22Rv1 (cell line): ENCODE results near the gene UNC5CL.

Source experiments
- ZFX ChIP-seq: fragments of 450-650 bp; IDR thresholded peaks from 2 replicates; pipeline ENCODE4 v1.6.1; 2017; ENCODE audit warnings: antibody characterized with exemption, borderline replicate concordance
- TF ChIP-seq, protein P1 (sequence below): fragments of 450-650 bp; IDR thresholded peaks from 2 replicates; pipeline ENCODE4 v1.5.1; 2017; ENCODE audit warnings: mild to moderate bottlenecking

DNA sequence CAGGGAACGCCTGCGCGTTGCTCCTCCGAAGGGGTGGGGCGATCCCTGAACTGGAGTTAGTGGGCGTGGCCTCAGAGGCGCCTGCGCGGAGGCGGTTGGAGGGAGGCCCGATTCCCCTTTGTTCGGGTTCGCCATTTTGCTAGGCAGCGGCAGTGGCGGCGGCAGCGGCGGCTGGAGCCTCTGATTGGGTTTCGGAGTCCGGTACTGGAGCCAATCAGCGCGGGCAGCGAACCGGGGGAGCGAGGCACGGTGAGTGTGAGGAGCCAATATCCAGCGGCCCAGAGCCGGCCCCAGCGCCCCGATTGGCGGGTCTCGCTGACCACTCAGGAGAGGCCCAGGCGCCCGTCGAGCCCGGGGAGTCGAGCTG lies 33.8 kb upstream of the UNC5CL start, which contains the start of gene NFYA:
- TF ChIP-seq, protein P1, sequence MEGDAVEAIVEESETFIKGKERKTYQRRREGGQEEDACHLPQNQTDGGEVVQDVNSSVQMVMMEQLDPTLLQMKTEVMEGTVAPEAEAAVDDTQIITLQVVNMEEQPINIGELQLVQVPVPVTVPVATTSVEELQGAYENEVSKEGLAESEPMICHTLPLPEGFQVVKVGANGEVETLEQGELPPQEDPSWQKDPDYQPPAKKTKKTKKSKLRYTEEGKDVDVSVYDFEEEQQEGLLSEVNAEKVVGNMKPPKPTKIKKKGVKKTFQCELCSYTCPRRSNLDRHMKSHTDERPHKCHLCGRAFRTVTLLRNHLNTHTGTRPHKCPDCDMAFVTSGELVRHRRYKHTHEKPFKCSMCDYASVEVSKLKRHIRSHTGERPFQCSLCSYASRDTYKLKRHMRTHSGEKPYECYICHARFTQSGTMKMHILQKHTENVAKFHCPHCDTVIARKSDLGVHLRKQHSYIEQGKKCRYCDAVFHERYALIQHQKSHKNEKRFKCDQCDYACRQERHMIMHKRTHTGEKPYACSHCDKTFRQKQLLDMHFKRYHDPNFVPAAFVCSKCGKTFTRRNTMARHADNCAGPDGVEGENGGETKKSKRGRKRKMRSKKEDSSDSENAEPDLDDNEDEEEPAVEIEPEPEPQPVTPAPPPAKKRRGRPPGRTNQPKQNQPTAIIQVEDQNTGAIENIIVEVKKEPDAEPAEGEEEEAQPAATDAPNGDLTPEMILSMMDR: no peak
- no peak for TF ChIP-seq ZFX
